Measurements from ENCODE around the gene MTA2. TPM values are rescaled to one million over a fixed set of nuclear protein-coding genes. Genes with fewer than 3 reads are reported as not detected.
"Not testable (repeated sequence)": the region's sequence is repeated elsewhere in the genome, so short reads cannot be mapped to it uniquely, and the experiment has no call there.

Gene MTA2
- total RNA-seq, 1 donor from 2014 or later, result 172 TPM

GRCh38 chr11:62567018-62567633, 34.5 kb downstream of the MTA2 start:
- peaks cover under 1% of the 10 kb centered on the region for H3K36me3 Mint-ChIP-seq (ENCODE audit: unreplicated experiment)
- H3K27me3 Mint-ChIP-seq (ENCODE audit: unreplicated experiment), result peaks cover 2% of the 10 kb centered on the region
- H3K4me1 Mint-ChIP-seq (ENCODE audit: low read depth, unreplicated experiment), result peaks cover 4% of the 10 kb centered on the region
- TF ChIP-seq CTCF (IDR thresholded peaks at IDR 0.05; ENCODE audit: partially characterized antibody, unreplicated experiment), result no peak
- no peaks in the 10 kb centered on the region for H3K9me3 Mint-ChIP-seq (ENCODE audit: unreplicated experiment)
- no peak for DNase-seq
- no peak overlapping the region for H3K27ac Mint-ChIP-seq (ENCODE audit: unreplicated experiment)
- no peak overlapping the region for H3K4me3 Mint-ChIP-seq (ENCODE audit: unreplicated experiment)

DNA sequence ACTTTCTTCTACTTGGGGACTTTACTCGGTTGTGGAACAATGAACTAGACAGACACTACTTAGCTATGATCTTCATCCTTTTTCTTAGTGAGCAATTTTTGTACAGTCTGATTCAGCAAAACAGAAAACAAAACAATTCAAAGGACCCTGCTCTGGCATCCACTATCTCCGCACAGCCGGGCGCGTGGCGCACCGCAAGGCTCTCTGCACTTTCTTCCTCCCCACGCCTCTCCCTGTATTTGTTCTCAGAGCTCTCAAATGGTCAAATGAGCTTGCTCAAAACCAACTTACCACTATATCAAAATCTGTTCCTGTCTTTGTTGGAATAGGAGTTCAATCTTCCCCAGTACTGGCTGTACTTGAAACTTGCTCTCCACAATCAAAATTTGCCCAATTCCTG, 35.4 kb downstream of the MTA2 start:
- Mint-ChIP-seq H3K36me3 (ENCODE audit: unreplicated experiment) (no peaks in the 10 kb centered on the region), H3K27me3 (ENCODE audit: unreplicated experiment) (peaks cover 2% of the 10 kb centered on the region), H3K27ac (ENCODE audit: unreplicated experiment) (no peak overlapping the region), H3K9me3 (ENCODE audit: unreplicated experiment) (no peaks in the 10 kb centered on the region), H3K4me3 (ENCODE audit: unreplicated experiment) (no peak overlapping the region), H3K4me1 (ENCODE audit: low read depth, unreplicated experiment) (no peaks in the 10 kb centered on the region)
- no peak for TF ChIP-seq CTCF (IDR thresholded peaks at IDR 0.05; ENCODE audit: partially characterized antibody, unreplicated experiment)
- DNase-seq, result no peak

GRCh38 chr11:62565100-62565802, 36.4 kb downstream of the MTA2 start:
- peaks cover 2% of the 10 kb centered on the region for H3K4me1 Mint-ChIP-seq (ENCODE audit: low read depth, unreplicated experiment)
- no peak for TF ChIP-seq CTCF (IDR thresholded peaks at IDR 0.05; ENCODE audit: partially characterized antibody, unreplicated experiment)
- H3K36me3 Mint-ChIP-seq (ENCODE audit: unreplicated experiment), result no peaks in the 10 kb centered on the region
- H3K27me3 Mint-ChIP-seq (ENCODE audit: unreplicated experiment), result peaks cover 2% of the 10 kb centered on the region
- DNase-seq, result no peak
- no peaks in the 10 kb centered on the region for H3K9me3 Mint-ChIP-seq (ENCODE audit: unreplicated experiment)
- H3K27ac Mint-ChIP-seq (ENCODE audit: unreplicated experiment), result no peak overlapping the region
- no peak overlapping the region for H3K4me3 Mint-ChIP-seq (ENCODE audit: unreplicated experiment)

DNA sequence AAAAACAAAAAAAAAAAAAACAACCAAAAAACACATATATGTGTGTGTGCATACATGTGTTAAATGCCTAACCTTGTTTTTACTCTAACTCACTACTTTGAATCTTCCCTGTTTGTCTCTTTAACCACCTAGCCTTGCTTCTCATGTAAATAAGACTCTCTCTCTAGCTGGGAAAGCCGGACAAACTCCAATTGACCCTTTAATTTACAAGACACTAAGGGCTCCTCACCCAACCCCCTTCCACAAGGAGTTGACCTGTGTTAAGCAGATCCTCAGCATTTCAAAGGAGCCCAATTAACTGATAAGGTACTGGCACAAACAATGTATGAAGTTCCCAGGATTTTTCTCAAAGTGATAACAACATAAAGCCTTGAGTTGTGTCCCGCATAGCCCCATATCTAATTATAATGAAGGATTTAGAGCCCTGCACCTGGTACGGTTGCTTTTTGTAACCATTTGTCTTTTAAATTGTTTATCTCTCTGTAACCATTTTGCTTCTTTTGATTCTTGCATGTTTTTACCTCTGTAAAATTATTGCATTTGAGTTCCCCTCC, 39.9 kb downstream of the MTA2 start:
- H3K36me3 Mint-ChIP-seq (ENCODE audit: unreplicated experiment); DNase-seq; H3K9me3 Mint-ChIP-seq (ENCODE audit: unreplicated experiment); H3K4me1 Mint-ChIP-seq (ENCODE audit: low read depth, unreplicated experiment); H3K27ac Mint-ChIP-seq (ENCODE audit: unreplicated experiment); H3K27me3 Mint-ChIP-seq (ENCODE audit: unreplicated experiment): not testable (repeated sequence)
- H3K4me3 Mint-ChIP-seq (ENCODE audit: unreplicated experiment), result peak overlapping the region; percentile 28

GRCh38 chr11:62560566-62561103, 41.0 kb downstream of the MTA2 start:
- peak; percentile 39 for TF ChIP-seq CTCF (IDR thresholded peaks at IDR 0.05; ENCODE audit: partially characterized antibody, unreplicated experiment)
- Mint-ChIP-seq H3K27me3 (ENCODE audit: unreplicated experiment) (no peaks in the 10 kb centered on the region), H3K4me1 (ENCODE audit: low read depth, unreplicated experiment) (peaks cover 13% of the 10 kb centered on the region), H3K27ac (ENCODE audit: unreplicated experiment) (no peak overlapping the region), H3K9me3 (ENCODE audit: unreplicated experiment) (no peaks in the 10 kb centered on the region), H3K36me3 (ENCODE audit: unreplicated experiment) (peaks cover 5% of the 10 kb centered on the region), H3K4me3 (ENCODE audit: unreplicated experiment) (no peak overlapping the region)
- DNase-seq, result peak; percentile 75

DNA sequence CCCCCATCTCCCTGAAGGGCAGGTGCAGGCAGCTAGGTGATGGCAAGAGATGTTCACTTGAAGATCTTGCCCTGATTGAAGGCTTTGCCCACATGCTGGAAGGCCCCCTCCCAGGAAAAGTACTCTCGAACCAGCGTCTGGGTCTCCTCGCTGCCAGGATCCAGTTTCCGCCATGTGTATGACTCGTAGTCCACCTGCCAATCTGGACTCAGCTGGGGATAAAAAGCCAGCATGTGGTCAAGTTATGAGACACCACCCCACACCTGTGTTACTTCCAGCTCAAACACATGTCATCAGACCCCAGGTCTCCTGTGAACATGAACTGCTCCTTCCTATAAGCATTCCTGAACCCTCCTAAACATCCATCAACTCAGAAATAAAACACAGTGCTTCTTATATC, 42.0 kb downstream of the MTA2 start:
- H3K27me3 Mint-ChIP-seq (ENCODE audit: unreplicated experiment); DNase-seq; H3K4me3 Mint-ChIP-seq (ENCODE audit: unreplicated experiment); H3K36me3 Mint-ChIP-seq (ENCODE audit: unreplicated experiment); H3K9me3 Mint-ChIP-seq (ENCODE audit: unreplicated experiment): not testable (repeated sequence)
- H3K27ac Mint-ChIP-seq (ENCODE audit: unreplicated experiment), result peak overlapping the region; percentile 72
- peaks cover 16% of the 10 kb centered on the region for H3K4me1 Mint-ChIP-seq (ENCODE audit: low read depth, unreplicated experiment)

Data from glutamatergic neuron (in vitro differentiated cells).